Urothelium cell line (cell line): Measurements from ENCODE around the gene RPRD1B.

ENCODE experiments used
- DNase-seq: peaks from one replicate; pipeline ENCODE4 v3.0.0; 2011; ENCODE audit warnings: low spot score, mixed read lengths
- FAIRE-seq: peaks from 2 replicates; lab custom pipeline; 2011; peaks lifted over from hg19 to GRCh38; lab: Jason Lieb, UNC

The RPRD1B gene

GRCh38 chr20:38072898-38073297 lies 39.4 kb downstream of the RPRD1B start:
- DNase-seq = no peak
- no peak for FAIRE-seq

GRCh38 chr20:38073307-38074071 lies 39.9 kb downstream of the RPRD1B start:
- FAIRE-seq = no peak

GRCh38 chr20:38075161-38075998 lies 41.8 kb downstream of the RPRD1B start:
- FAIRE-seq = no peak

More at GRCh38 chr20:38073307-38074071, 39.9 kb downstream of the RPRD1B start:
- peak; percentile 69 for DNase-seq

GRCh38 chr20:38076548-38076947 lies 43.0 kb downstream of the RPRD1B start:
- DNase-seq = no peak
- no peak for FAIRE-seq

More at GRCh38 chr20:38075161-38075998, 41.8 kb downstream of the RPRD1B start:
- DNase-seq = no peak

GRCh38 chr20:38078084-38078483 lies 44.5 kb downstream of the RPRD1B start:
- DNase-seq = no peak
- FAIRE-seq = no peak

GRCh38 chr20:38079353-38079752 lies 45.8 kb downstream of the RPRD1B start:
- no peak for FAIRE-seq
- no peak for DNase-seq

GRCh38 chr20:38081575-38081974 lies 48.0 kb downstream of the RPRD1B start:
- no peak for FAIRE-seq
- DNase-seq = no peak

- FAIRE-seq = no peak
Measured at GRCh38 chr20:38082894-38083293, 49.3 kb downstream of the RPRD1B start.

GRCh38 chr20:38083338-38084048 lies 49.9 kb downstream of the RPRD1B start:
- FAIRE-seq (no peak), DNase-seq (no peak)

More at GRCh38 chr20:38082894-38083293, 49.3 kb downstream of the RPRD1B start:
- DNase-seq = no peak

GRCh38 chr20:38084425-38084951 lies 50.9 kb downstream of the RPRD1B start:
- FAIRE-seq = no peak

GRCh38 chr20:38085026-38085425 lies 51.5 kb downstream of the RPRD1B start:
- no peak for FAIRE-seq
- DNase-seq = no peak

More at GRCh38 chr20:38084425-38084951, 50.9 kb downstream of the RPRD1B start:
- DNase-seq = no peak

GRCh38 chr20:38089500-38089899 lies 56.0 kb downstream of the RPRD1B start:
- no peak for DNase-seq
- FAIRE-seq = no peak

- no peak for DNase-seq
- FAIRE-seq = no peak
Measured at GRCh38 chr20:38090061-38090460, 56.5 kb downstream of the RPRD1B start.

GRCh38 chr20:38091441-38092216 lies 58.1 kb downstream of the RPRD1B start:
- DNase-seq (no peak), FAIRE-seq (no peak)

GRCh38 chr20:38092260-38092857 lies 58.8 kb downstream of the RPRD1B start:
- DNase-seq (no peak), FAIRE-seq (no peak)

- FAIRE-seq = no peak
- DNase-seq = no peak
Measured at GRCh38 chr20:38092915-38093314, 59.4 kb downstream of the RPRD1B start.

- FAIRE-seq = no peak
- DNase-seq = no peak
Measured at GRCh38 chr20:38093641-38094077, 60.1 kb downstream of the RPRD1B start.

- DNase-seq = peak; percentile 42
- FAIRE-seq = no peak
Measured at GRCh38 chr20:38094373-38094891, 60.9 kb downstream of the RPRD1B start.

- FAIRE-seq (no peak), DNase-seq (no peak)
Measured at GRCh38 chr20:38095017-38095686, 61.6 kb downstream of the RPRD1B start.
